ENCODE results near the gene TMPRSS2.
"Not testable (repeated sequence)": the region's sequence is repeated elsewhere in the genome, so short reads cannot be mapped to it uniquely, and the experiment has no call there.

The TMPRSS2 gene

GRCh38 chr21:41428311-41428710 is 79.6 kb downstream of the TMPRSS2 start:
- TF ChIP-seq CTCF (IDR thresholded peaks at IDR 0.05; ENCODE audit: control insufficient read depth, insufficient read depth, low read depth, low read length, missing control alignments), result no peak
- no peak for DNase-seq (ENCODE audit: low read depth)
- H3K4me3 ChIP-seq (ENCODE audit: control insufficient read depth, low read depth, low read length), result no peak overlapping the region

GRCh38 chr21:41427556-41427955 is 80.4 kb downstream of the TMPRSS2 start:
- H3K4me3 ChIP-seq (ENCODE audit: control insufficient read depth, low read depth, low read length), result no peak overlapping the region
- no peak for TF ChIP-seq CTCF (IDR thresholded peaks at IDR 0.05; ENCODE audit: control insufficient read depth, insufficient read depth, low read depth, low read length, missing control alignments)
- no peak for DNase-seq (ENCODE audit: low read depth)

- TF ChIP-seq CTCF (IDR thresholded peaks at IDR 0.05; ENCODE audit: control insufficient read depth, insufficient read depth, low read depth, low read length, missing control alignments), result no peak
- no peak for DNase-seq (ENCODE audit: low read depth)
- peak overlapping the region; percentile 59 for H3K4me3 ChIP-seq (ENCODE audit: control insufficient read depth, low read depth, low read length)
These were observed 81.1 kb downstream of the TMPRSS2 start for GRCh38 chr21:41426676-41427404.

GRCh38 chr21:41425954-41426675 is 81.8 kb downstream of the TMPRSS2 start, which contains the start of gene MX1:
Gene MX1, plus strand, starts transcription at chr21:41426239. Its CDS starts 5,832 bp downstream, at chr21:41432071.
- H3K4me3 ChIP-seq (ENCODE audit: control insufficient read depth, low read depth, low read length), result peak within 1 kb of the TSS; percentile 59
- DNase-seq (ENCODE audit: low read depth), result no peak
- TF ChIP-seq CTCF (IDR thresholded peaks at IDR 0.05; ENCODE audit: control insufficient read depth, insufficient read depth, low read depth, low read length, missing control alignments), result no peak

GRCh38 chr21:41425588-41425953 is 82.4 kb downstream of the TMPRSS2 start:
- no peak for TF ChIP-seq CTCF (IDR thresholded peaks at IDR 0.05; ENCODE audit: control insufficient read depth, insufficient read depth, low read depth, low read length, missing control alignments)
- DNase-seq (ENCODE audit: low read depth), result no peak
- H3K4me3 ChIP-seq (ENCODE audit: control insufficient read depth, low read depth, low read length), result peak overlapping the region; percentile 59

GRCh38 chr21:41423305-41423636 is 84.7 kb downstream of the TMPRSS2 start:
- not testable (repeated sequence) for DNase-seq (ENCODE audit: low read depth); H3K4me3 ChIP-seq (ENCODE audit: control insufficient read depth, low read depth, low read length)

GRCh38 chr21:41422546-41423304 is 85.2 kb downstream of the TMPRSS2 start:
- no peak for TF ChIP-seq CTCF (IDR thresholded peaks at IDR 0.05; ENCODE audit: control insufficient read depth, insufficient read depth, low read depth, low read length, missing control alignments)
- no peak overlapping the region for H3K4me3 ChIP-seq (ENCODE audit: control insufficient read depth, low read depth, low read length)

GRCh38 chr21:41420998-41421397 is 87.0 kb downstream of the TMPRSS2 start:
- H3K4me3 ChIP-seq (ENCODE audit: control insufficient read depth, low read depth, low read length), result peak overlapping the region; percentile 66
- DNase-seq (ENCODE audit: low read depth), result not testable (repeated sequence)

More at GRCh38 chr21:41422546-41423304, 85.2 kb downstream of the TMPRSS2 start:
- DNase-seq (ENCODE audit: low read depth), result no peak

Data from AG09309 (cell line).